Eye (tissue), 1 donor: ENCODE results near the gene CALM3.
"Not testable (repeated sequence)": the region's sequence is repeated elsewhere in the genome, so short reads cannot be mapped to it uniquely, and the experiment has no call there.

Experiments used
- DNase-seq: peaks from one replicate; pipeline ENCODE4 v3.0.0-alpha.2; 2015

The CALM3 gene

GRCh38 chr19:46601318-46602224 lies at the start of gene CALM3:
TSS of gene CALM3 (plus strand) at chr19:46601330. CDS start at chr19:46601435, 105 bp downstream.
- peak; percentile 69 for DNase-seq

GRCh38 chr19:46552891-46553290 lies 48.2 kb upstream of the CALM3 start:
- no peak for DNase-seq

- no peak for DNase-seq
Observed at GRCh38 chr19:46554161-46554560, 47.0 kb upstream of the CALM3 start.

GRCh38 chr19:46555628-46556280 lies 45.4 kb upstream of the CALM3 start:
- DNase-seq, result no peak

GRCh38 chr19:46556471-46556870 lies 44.7 kb upstream of the CALM3 start:
- not testable (repeated sequence) for DNase-seq

GRCh38 chr19:46559203-46559602 lies 41.9 kb upstream of the CALM3 start:
- no peak for DNase-seq

GRCh38 chr19:46559675-46560074 lies 41.5 kb upstream of the CALM3 start:
- DNase-seq, result not testable (repeated sequence)

- no peak for DNase-seq
Observed at GRCh38 chr19:46564701-46565100, 36.4 kb upstream of the CALM3 start.

GRCh38 chr19:46571495-46571894 lies 29.6 kb upstream of the CALM3 start:
- DNase-seq, result peak; percentile 28

- DNase-seq, result no peak
Observed at GRCh38 chr19:46573679-46574498, 27.2 kb upstream of the CALM3 start.

- peak; percentile 41 for DNase-seq
Observed at GRCh38 chr19:46574533-46574932, 26.6 kb upstream of the CALM3 start.

GRCh38 chr19:46578450-46578849 lies 22.7 kb upstream of the CALM3 start:
- DNase-seq, result peak; percentile 21

GRCh38 chr19:46579361-46579879 lies 21.7 kb upstream of the CALM3 start:
- DNase-seq, result peak; percentile 85

GRCh38 chr19:46580247-46580646 lies 20.9 kb upstream of the CALM3 start:
- DNase-seq, result no peak

GRCh38 chr19:46585539-46585938 lies 15.6 kb upstream of the CALM3 start:
- no peak for DNase-seq

GRCh38 chr19:46586294-46586693 lies 14.8 kb upstream of the CALM3 start:
- DNase-seq, result no peak

GRCh38 chr19:46587861-46588260 lies 13.3 kb upstream of the CALM3 start:
- no peak for DNase-seq

- DNase-seq, result no peak
Observed at GRCh38 chr19:46591254-46591653, 9.9 kb upstream of the CALM3 start.

- no peak for DNase-seq
Observed at GRCh38 chr19:46591870-46592269, 9.3 kb upstream of the CALM3 start.

- no peak for DNase-seq
Observed at GRCh38 chr19:46596008-46596407, 5.1 kb upstream of the CALM3 start.

GRCh38 chr19:46598372-46598917 lies 2.7 kb upstream of the CALM3 start:
- no peak for DNase-seq

GRCh38 chr19:46599716-46600373 lies 1.3 kb upstream of the CALM3 start:
- no peak for DNase-seq
